Adipose tissue (tissue), 3 donors: Measurements from ENCODE around the gene SLC4A2. TPM values are rescaled to one million over a fixed set of nuclear protein-coding genes. Genes with fewer than 3 reads are reported as not detected.
"Not testable (repeated sequence)": the region's sequence is repeated elsewhere in the genome, so short reads cannot be mapped to it uniquely, and the experiment has no call there.

Experiments used
- H3K27ac ChIP-seq: one replicate; pipeline ENCODE4 v1.5.1; 2013; ENCODE audit warnings: low read depth, low read length
- WGBS, 3 donors: extraction: QIAGEN DNeasy Blood & Tissue Kit; methylation state at CpG; one replicate each; pipeline ENCODE4 v1.1.7; 2013; 5-methylcytosine and 5-hydroxymethylcytosine counted together
- polyA plus RNA-seq, 3 donors: library from polyadenylated mRNA; stranded (reverse); fragments of 200-250 nt; gene quantifications; one replicate each; pipeline ENCODE4 v1.2.3, GENCODE V29; 2013
- donor health status: healthy with polysubstance abuse.
- donor health status: Bipolar disorder and iron deficiency.
- donor health status: healthy.

SLC4A2 gene
- 10 to 100 TPM; 63.7 to 73.3 (median 64.8) TPM for polyA plus RNA-seq

GRCh38 chr7:151059367-151060112 is at the start of gene SLC4A2:
Gene SLC4A2, plus strand, starts transcription at chr7:151059589. Its CDS starts 2,399 bp downstream, at chr7:151061988.
- WGBS, 3 donors: 0 to 1% (median 1%) methylated on average over 35 to 75 of the region's 75 CpGs

GRCh38 chr7:151010037-151010306 is 49.4 kb upstream of the SLC4A2 start:
- 36 to 63% (median 48%) methylated on average over 7 of the region's 7 CpGs for WGBS, 3 donors
- H3K27ac ChIP-seq: no peak overlapping the region

More at GRCh38 chr7:151059367-151060112, at the start of gene SLC4A2:
- peak within 1 kb of the TSS; percentile 63 for H3K27ac ChIP-seq

GRCh38 chr7:151010307-151011096 is 48.9 kb upstream of the SLC4A2 start:
- 22 to 32% (median 31%) methylated on average over 17 to 18 of the region's 18 CpGs for WGBS, 3 donors
- H3K27ac ChIP-seq: no peak overlapping the region

- 53 to 73% (median 56%) methylated on average over 1 of the region's 1 CpG for WGBS, 3 donors
- no peak overlapping the region for H3K27ac ChIP-seq
These were observed 48.3 kb upstream of the SLC4A2 start for GRCh38 chr7:151011097-151011409.

GRCh38 chr7:151011616-151012015 is 47.8 kb upstream of the SLC4A2 start:
- WGBS, 3 donors: 81 to 92% (median 88%) methylated on average over 12 of the region's 12 CpGs
- not testable (repeated sequence) for H3K27ac ChIP-seq

GRCh38 chr7:151012031-151012692 is 47.2 kb upstream of the SLC4A2 start:
- no peak overlapping the region for H3K27ac ChIP-seq
- WGBS, 3 donors: 61 to 69% (median 63%) methylated on average over 6 of the region's 6 CpGs

GRCh38 chr7:151012911-151013347 is 46.5 kb upstream of the SLC4A2 start:
- WGBS, 3 donors: 23 to 51% (median 45%) methylated on average over 23 of the region's 23 CpGs
- no peak overlapping the region for H3K27ac ChIP-seq

- 21 to 30% (median 30%) methylated on average over 15 to 26 of the region's 26 CpGs for WGBS, 3 donors
- no peak overlapping the region for H3K27ac ChIP-seq
These were observed 46.0 kb upstream of the SLC4A2 start for GRCh38 chr7:151013356-151013732.

- H3K27ac ChIP-seq: no peak overlapping the region
- 20 to 43% (median 33%) methylated on average over 55 of the region's 55 CpGs for WGBS, 3 donors
These were observed 45.5 kb upstream of the SLC4A2 start for GRCh38 chr7:151013733-151014497.

GRCh38 chr7:151014950-151015349 is 44.4 kb upstream of the SLC4A2 start:
- no peak overlapping the region for H3K27ac ChIP-seq
- 73 to 81% (median 75%) methylated on average over 8 of the region's 8 CpGs for WGBS, 3 donors

GRCh38 chr7:151015967-151016366 is 43.4 kb upstream of the SLC4A2 start:
- no peak overlapping the region for H3K27ac ChIP-seq
- WGBS, 3 donors: 75 to 92% (median 78%) methylated on average over 5 of the region's 5 CpGs

- 77 to 89% (median 85%) methylated on average over 8 of the region's 8 CpGs for WGBS, 3 donors
- no peak overlapping the region for H3K27ac ChIP-seq
These were observed 42.9 kb upstream of the SLC4A2 start for GRCh38 chr7:151016505-151016904.

- 78 to 87% (median 81%) methylated on average over 15 of the region's 15 CpGs for WGBS, 3 donors
- H3K27ac ChIP-seq: no peak overlapping the region
These were observed 42.4 kb upstream of the SLC4A2 start for GRCh38 chr7:151016942-151017341.

GRCh38 chr7:151017370-151017952 is 41.9 kb upstream of the SLC4A2 start:
- H3K27ac ChIP-seq: no peak overlapping the region
- WGBS, 3 donors: 39 to 42% (median 41%) methylated on average over 13 of the region's 13 CpGs

- 2% methylated on average over 34 of the region's 34 CpGs for WGBS, 3 donors
These were observed 41.4 kb upstream of the SLC4A2 start for GRCh38 chr7:151017953-151018420.

GRCh38 chr7:151018421-151019129 is 40.8 kb upstream of the SLC4A2 start:
- WGBS, 3 donors: 1 to 4% (median 1%) methylated on average over 63 to 82 of the region's 82 CpGs
- H3K27ac ChIP-seq: no peak overlapping the region

More at GRCh38 chr7:151017953-151018420, 41.4 kb upstream of the SLC4A2 start:
- no peak overlapping the region for H3K27ac ChIP-seq

- H3K27ac ChIP-seq: no peak overlapping the region
- 17 to 32% (median 21%) methylated on average over 12 to 20 of the region's 20 CpGs for WGBS, 3 donors
These were observed 40.3 kb upstream of the SLC4A2 start for GRCh38 chr7:151019130-151019447.

GRCh38 chr7:151020231-151020630 is 39.2 kb upstream of the SLC4A2 start:
- 43 to 61% (median 60%) methylated on average over 7 of the region's 7 CpGs for whole genome bisulfite sequencing, 3 donors

More at GRCh38 chr7:151020231-151020630, 39.2 kb upstream of the SLC4A2 start:
- no peak overlapping the region for H3K27ac ChIP-seq
